Esophagus squamous epithelium (tissue), 4 donors: ENCODE measurements around the gene TMED1.

ENCODE experiments used
- POLR2A ChIP-seq, 4 donors: fragments of 450-650 bp; IDR thresholded peaks; one replicate each; pipeline ENCODE4 v1.6.1; 2017; ENCODE audit warnings: antibody characterized with exemption in 4 of 4, mild to moderate bottlenecking in 4 of 4, moderate library complexity in 3 of 4
- TF ChIP-seq, protein P1 (sequence below), 6 experiments: fragments of 450-650 bp in 4 of 6; fragments of 200-600 bp in 2 of 6; sonication (generic) in 2 of 6; IDR thresholded peaks; one replicate each; pipeline ENCODE4 v1.5.1; 2016 to 2019; ENCODE audit warnings: antibody characterized with exemption in 6 of 6, mild to moderate bottlenecking in 4 of 6, moderate library complexity in 4 of 6

DNA sequence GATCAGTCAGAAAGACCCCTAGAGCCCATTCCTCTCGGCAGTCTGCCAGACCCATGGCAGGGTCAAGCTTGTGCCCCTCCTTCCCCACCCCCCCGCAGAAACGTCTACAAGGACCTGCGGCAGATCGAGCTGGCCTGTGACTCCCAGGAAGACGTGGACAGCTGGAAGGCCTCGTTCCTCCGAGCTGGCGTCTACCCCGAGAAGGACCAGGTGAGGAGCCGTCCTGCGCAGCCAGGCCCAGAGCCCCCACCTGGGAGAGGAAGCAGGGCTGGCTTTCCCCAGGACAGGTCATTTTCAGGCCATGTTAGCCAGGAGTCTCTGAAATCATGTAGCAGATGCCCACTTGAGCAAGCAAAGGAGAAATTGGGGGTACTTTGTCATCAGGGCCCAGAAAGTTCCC lies 12.3 kb downstream of the TMED1 start:
- TF ChIP-seq, protein P1, sequence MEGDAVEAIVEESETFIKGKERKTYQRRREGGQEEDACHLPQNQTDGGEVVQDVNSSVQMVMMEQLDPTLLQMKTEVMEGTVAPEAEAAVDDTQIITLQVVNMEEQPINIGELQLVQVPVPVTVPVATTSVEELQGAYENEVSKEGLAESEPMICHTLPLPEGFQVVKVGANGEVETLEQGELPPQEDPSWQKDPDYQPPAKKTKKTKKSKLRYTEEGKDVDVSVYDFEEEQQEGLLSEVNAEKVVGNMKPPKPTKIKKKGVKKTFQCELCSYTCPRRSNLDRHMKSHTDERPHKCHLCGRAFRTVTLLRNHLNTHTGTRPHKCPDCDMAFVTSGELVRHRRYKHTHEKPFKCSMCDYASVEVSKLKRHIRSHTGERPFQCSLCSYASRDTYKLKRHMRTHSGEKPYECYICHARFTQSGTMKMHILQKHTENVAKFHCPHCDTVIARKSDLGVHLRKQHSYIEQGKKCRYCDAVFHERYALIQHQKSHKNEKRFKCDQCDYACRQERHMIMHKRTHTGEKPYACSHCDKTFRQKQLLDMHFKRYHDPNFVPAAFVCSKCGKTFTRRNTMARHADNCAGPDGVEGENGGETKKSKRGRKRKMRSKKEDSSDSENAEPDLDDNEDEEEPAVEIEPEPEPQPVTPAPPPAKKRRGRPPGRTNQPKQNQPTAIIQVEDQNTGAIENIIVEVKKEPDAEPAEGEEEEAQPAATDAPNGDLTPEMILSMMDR (IDR thresholded peaks at IDR 0.05) = no peak
- no peak for TF ChIP-seq POLR2A (IDR thresholded peaks at IDR 0.05)
